HepG2 (cell line): Measurements from ENCODE around the gene GABRB3. TPM values are rescaled to one million over a fixed set of nuclear protein-coding genes. Genes with fewer than 3 reads are reported as not detected.

Experiments
- ATAC-seq: fragments of 200-7000 bp; cut with Tn5 transposase; 3 replicates; pipeline ENCODE4 v1.9.1; 2020; ENCODE audit warnings: mild to moderate bottlenecking, moderate library complexity
- BruUV-seq: library from RNA; stranded (reverse); fragments of 400-500 nt; replicated peaks from 2 replicates; lab custom pipeline; 2021; lab: Mats Ljungman, UMichigan
- CTCF ChIA-PET: fragments of 300-600 bp; formaldehyde crosslinking; extraction: SDS; loops from one replicate; lab custom pipeline; 2021; ENCODE audit warnings: low total read pairs, inconsistent platforms, low intra/inter-chr PET ratio; lab: Yijun Ruan, JAX
- POLR2A ChIA-PET: fragments of 350-600 bp; sonication (Branson Sonifier 250); formaldehyde crosslinking; loops from one replicate; lab custom pipeline; 2020; ENCODE audit warnings: antibody characterized with exemption, inconsistent platforms; lab: Yijun Ruan, JAX
- DNase-seq: peaks from one replicate; pipeline ENCODE4 v3.0.0-alpha.2; 2015; ENCODE audit warnings: low spot score
- FAIRE-seq: peaks from 3 replicates; lab custom pipeline; 2011; peaks lifted over from hg19 to GRCh38; lab: Jason Lieb, UNC
- H2AFZ ChIP-seq: one replicate; pipeline ENCODE4 v1.6.1; 2011; ENCODE audit warnings: low read length, inconsistent platforms
- H3K27ac ChIP-seq: fragments of 300-600 bp; 3 replicates; pipeline ENCODE4 v1.8.0; 2011; ENCODE audit warnings: mixed run types, mild to moderate bottlenecking, mixed read lengths, low read length, inconsistent platforms; ENCODE audit not compliant: insufficient read depth; ENCODE audit errors: extremely low read length
- H3K27me3 ChIP-seq, 2 experiments: fragments of 200-600 bp in 1 of 2; 2 replicates in 1 of 2; 3 replicates in 1 of 2; pipeline versions ENCODE4 v1.6.0 to v1.8.0; 2011; ENCODE audit warnings: low read length in 2 of 2, mild to moderate bottlenecking in 2 of 2, moderate library complexity in 2 of 2, inconsistent platforms in 1 of 2; ENCODE audit not compliant: insufficient read depth in 2 of 2, control insufficient read depth in 1 of 2
- H3K36me3 ChIP-seq, 2 experiments: fragments of 200-600 bp in 1 of 2; replicated peaks in 1 of 2; 2 replicates in 1 of 2; 3 replicates in 1 of 2; pipeline versions ENCODE4 v1.5.1 to v1.8.0; 2011; ENCODE audit warnings: low read length in 2 of 2, inconsistent platforms in 1 of 2; ENCODE audit not compliant: insufficient read depth in 2 of 2, control insufficient read depth in 1 of 2
- H3K4me1 ChIP-seq: 2 replicates; pipeline ENCODE4 v1.5.1; 2012; ENCODE audit warnings: low read length, inconsistent platforms; ENCODE audit not compliant: insufficient read depth
- H3K4me2 ChIP-seq: 2 replicates; pipeline ENCODE4 v1.6.0; 2011; ENCODE audit warnings: low read depth, low read length, inconsistent platforms
- H3K4me3 ChIP-seq, 3 experiments: fragments of 200-600 bp in 1 of 3; sonication (generic), shearing (Covaris generic) in 1 of 3; replicated peaks in 1 of 3; 2 replicates each; pipeline ENCODE4 v1.5.1; 2011 to 2016; ENCODE audit warnings: low read length in 3 of 3, inconsistent platforms in 2 of 3, low read depth in 2 of 3, mild to moderate bottlenecking in 2 of 3, control low read depth in 1 of 3, mixed read lengths in 1 of 3; ENCODE audit not compliant: insufficient read depth in 1 of 3
- H3K79me2 ChIP-seq: one replicate; pipeline ENCODE4 v1.6.1; 2011; ENCODE audit warnings: low read length, inconsistent platforms; ENCODE audit not compliant: insufficient read depth
- H3K9ac ChIP-seq: 2 replicates; pipeline ENCODE4 v1.6.0; 2011; ENCODE audit warnings: mild to moderate bottlenecking, low read depth, low read length, inconsistent platforms; ENCODE audit not compliant: insufficient read depth
- H3K9me3 ChIP-seq: 2 replicates; pipeline ENCODE4 v1.5.1; 2012; ENCODE audit warnings: mild to moderate bottlenecking, low read length
- H4K20me1 ChIP-seq: 2 replicates; pipeline ENCODE4 v1.6.0; 2011; ENCODE audit warnings: inconsistent platforms, mild to moderate bottlenecking, low read length, moderate library complexity; ENCODE audit not compliant: insufficient read depth
- BRCA1 ChIP-seq: sonication (generic); formaldehyde crosslinking; IDR thresholded peaks from 2 replicates; pipeline ENCODE4 v1.4.0; 2020; ENCODE audit warnings: missing genetic modification reagents
- CBFB ChIP-seq: sonication (generic); formaldehyde crosslinking; IDR thresholded peaks from 2 replicates; pipeline ENCODE4 v1.4.0; 2020; ENCODE audit warnings: missing genetic modification reagents
- ELF3 ChIP-seq: IDR thresholded peaks from 2 replicates; pipeline ENCODE4 v1.6.1; 2016; ENCODE audit warnings: missing genetic modification reagents, missing compliant biosample characterization
- HNRNPUL1 ChIP-seq: fragments of 200-400 bp; formaldehyde crosslinking; IDR thresholded peaks from 2 replicates; pipeline ENCODE4 v1.6.1; 2017; ENCODE audit warnings: low read depth, mild to moderate bottlenecking, low read length, moderate library complexity
- MEIS1 ChIP-seq: sonication (generic); formaldehyde crosslinking; IDR thresholded peaks from 2 replicates; pipeline ENCODE4 v1.9.0; 2021; ENCODE audit warnings: mild to moderate bottlenecking, missing genetic modification reagents, moderate library complexity, borderline replicate concordance
- MNT ChIP-seq: fragments of 450-650 bp; IDR thresholded peaks from 2 replicates; pipeline ENCODE4 v1.6.1; 2016
- RARA ChIP-seq: IDR thresholded peaks from 2 replicates; pipeline ENCODE4 v1.6.1; 2016; ENCODE audit warnings: missing genetic modification reagents, missing compliant biosample characterization
- SP140L ChIP-seq: sonication (generic); formaldehyde crosslinking; IDR thresholded peaks from 2 replicates; pipeline ENCODE4 v1.4.0; 2020; ENCODE audit warnings: missing genetic modification reagents, borderline replicate concordance
- TOE1 ChIP-seq: sonication (generic); formaldehyde crosslinking; IDR thresholded peaks from 2 replicates; pipeline ENCODE4 v1.4.0; 2020; ENCODE audit warnings: mild to moderate bottlenecking, missing genetic modification reagents
- ZNF326 ChIP-seq: sonication (generic); formaldehyde crosslinking; IDR thresholded peaks from 2 replicates; pipeline ENCODE4 v1.4.0; 2020; ENCODE audit warnings: missing genetic modification reagents, borderline replicate concordance
- ZNF44 ChIP-seq: sonication (generic); formaldehyde crosslinking; IDR thresholded peaks from 2 replicates; pipeline ENCODE4 v1.5.1; 2020; ENCODE audit warnings: mild to moderate bottlenecking, missing genetic modification reagents
- ZNF816 ChIP-seq: sonication (generic); formaldehyde crosslinking; IDR thresholded peaks from 2 replicates; pipeline ENCODE4 v1.8.0; 2022; ENCODE audit warnings: missing genetic modification reagents, mild to moderate bottlenecking, borderline replicate concordance
- WGBS: methylation state at CpG from one replicate; pipeline ENCODE4 v1.1.6; 2017; ENCODE audit warnings: low lambda C conversion rate; 5-methylcytosine and 5-hydroxymethylcytosine counted together
- in situ Hi-C: cut with HindIII; loops from 2 replicates; pipeline ENCODE4 v1.10.0; 2017; ENCODE audit warnings: low pct_unique_long_range_greater_than_20kb; ENCODE audit not compliant: extremely low pct_ligation_motif_present
- intact Hi-C: fragments of 100-400 bp; cut with micrococcal nuclease; formaldehyde crosslinking; loops from one replicate; pipeline ENCODE4 v1.10.0; 2022; ENCODE audit not compliant: unreplicated experiment
- polyA plus RNA-seq, 8 experiments: library from polyadenylated mRNA; depleted of rRNA in 3 of 8; stranded (reverse) in 7 of 8; unstranded in 1 of 8; fragments of >200 nt; fragmentation: Illumina TruSeq in 4 of 8; extraction: Trizol in 4 of 8; gene quantifications; 2 replicates each; pipeline versions ENCODE4 v1.2.1 to v1.2.3, GENCODE V29; 2011 to 2016; ENCODE audit warnings: low read depth in 4 of 8, missing spikeins in 1 of 8, mixed read lengths in 1 of 8; ENCODE audit not compliant: insufficient read depth in 1 of 8
- total RNA-seq, 5 experiments: library from RNA; depleted of rRNA; stranded (reverse); fragments of >200 nt; fragmentation: Illumina TruSeq; extraction: Trizol; gene quantifications; 2 replicates each; pipeline ENCODE4 v1.2.3, GENCODE V29; 2016; ENCODE audit warnings: low read depth in 1 of 5

GABRB3 gene
- total and polyA plus RNA-seq, 2 of the 13 experiments (the other 11 are each of a cell fraction or from before 2014, with no cell fraction given), result not detected

- TF ChIP-seq MEIS1 (CRISPR knock-in tag) (no peak), BRCA1 (no peak), SP140L (no peak), HNRNPUL1 (no peak), ZNF326 (CRISPR knock-in tag) (no peak), ELF3 (CRISPR knock-in tag) (no peak), TOE1 (CRISPR knock-in tag) (no peak), RARA (CRISPR knock-in tag) (no peak), ZNF816 (no peak), ZNF44 (CRISPR knock-in tag) (no peak)
Measured at GRCh38 chr15:26661748-26662147, 111.1 kb downstream of the GABRB3 start (continued).

GRCh38 chr15:26661107-26661506, 111.8 kb downstream of the GABRB3 start:
- intact Hi-C loops (no loop called here), in situ Hi-C loops (no loop called here)
- BruUV-seq, result no TSS peak
- Histone ChIP-seq H3K79me2 (no peaks in the 10 kb centered on the region), H3K9ac (no peak overlapping the region), H3K27ac (no peak overlapping the region), H3K36me3 (no peaks in the 10 kb centered on the region), H3K9me3 (peaks cover 55% of the 10 kb centered on the region), H4K20me1 (no peaks in the 10 kb centered on the region), H3K4me1 (no peaks in the 10 kb centered on the region), H3K27me3 (no peaks in the 10 kb centered on the region), H3K4me3 (no peak overlapping the region), H3K4me2 (no peak overlapping the region), H2AFZ (no peak overlapping the region)
- ChIA-PET CTCF (no interaction called here), POLR2A (no interaction called here)
- WGBS, result 32% methylated on average over 3 of the region's 3 CpGs
- no peak for DNase-seq
- TF ChIP-seq MNT (peak; percentile 91), CBFB (no peak)
- no peak for FAIRE-seq
- no peak for ATAC-seq
